GM12875 (cell line): ENCODE measurements around the gene TRPC4.

Source experiments
- H3K4me3 ChIP-seq: one replicate; pipeline ENCODE4 v1.5.1; 2011; ENCODE audit warnings: low read depth, low read length, control low read depth
- TF ChIP-seq, protein P1 (sequence below): IDR thresholded peaks from 2 replicates; pipeline ENCODE4 v1.5.1; 2011; ENCODE audit warnings: low read depth, mild to moderate bottlenecking, control low read depth, inconsistent platforms, low read length, moderate library complexity, borderline replicate concordance; ENCODE audit not compliant: insufficient read depth

The TRPC4 gene

DNA sequence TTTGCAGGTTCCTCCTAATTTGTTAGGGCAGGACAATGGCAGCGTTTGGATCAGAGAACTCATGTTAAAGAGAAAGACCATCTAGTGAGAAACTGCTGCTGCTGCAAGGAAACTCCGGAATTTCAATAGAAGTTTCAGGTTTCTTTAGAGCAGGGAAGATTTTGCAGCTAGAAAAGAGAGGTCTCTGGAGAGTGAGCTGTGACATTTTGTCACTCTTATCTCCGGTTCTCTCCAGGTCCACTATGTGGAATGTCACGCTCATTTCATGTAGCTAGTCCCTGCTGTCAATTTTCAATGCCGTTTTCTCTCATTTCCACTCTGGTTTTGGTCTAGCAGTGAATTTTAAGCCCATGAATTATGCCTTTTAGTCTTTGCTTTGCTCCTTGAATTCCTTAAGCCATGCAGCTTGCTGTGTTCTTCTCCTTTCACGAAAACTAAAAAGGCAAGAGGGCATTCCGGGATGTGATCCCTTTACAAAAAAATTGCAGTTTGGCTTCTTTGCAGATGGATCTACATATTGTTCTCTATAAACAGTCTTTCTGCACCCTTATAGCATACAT lies 224.3 kb downstream of the TRPC4 start:
- H3K4me3 ChIP-seq, result no peak overlapping the region
- TF ChIP-seq, protein P1, sequence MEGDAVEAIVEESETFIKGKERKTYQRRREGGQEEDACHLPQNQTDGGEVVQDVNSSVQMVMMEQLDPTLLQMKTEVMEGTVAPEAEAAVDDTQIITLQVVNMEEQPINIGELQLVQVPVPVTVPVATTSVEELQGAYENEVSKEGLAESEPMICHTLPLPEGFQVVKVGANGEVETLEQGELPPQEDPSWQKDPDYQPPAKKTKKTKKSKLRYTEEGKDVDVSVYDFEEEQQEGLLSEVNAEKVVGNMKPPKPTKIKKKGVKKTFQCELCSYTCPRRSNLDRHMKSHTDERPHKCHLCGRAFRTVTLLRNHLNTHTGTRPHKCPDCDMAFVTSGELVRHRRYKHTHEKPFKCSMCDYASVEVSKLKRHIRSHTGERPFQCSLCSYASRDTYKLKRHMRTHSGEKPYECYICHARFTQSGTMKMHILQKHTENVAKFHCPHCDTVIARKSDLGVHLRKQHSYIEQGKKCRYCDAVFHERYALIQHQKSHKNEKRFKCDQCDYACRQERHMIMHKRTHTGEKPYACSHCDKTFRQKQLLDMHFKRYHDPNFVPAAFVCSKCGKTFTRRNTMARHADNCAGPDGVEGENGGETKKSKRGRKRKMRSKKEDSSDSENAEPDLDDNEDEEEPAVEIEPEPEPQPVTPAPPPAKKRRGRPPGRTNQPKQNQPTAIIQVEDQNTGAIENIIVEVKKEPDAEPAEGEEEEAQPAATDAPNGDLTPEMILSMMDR, result no peak

DNA sequence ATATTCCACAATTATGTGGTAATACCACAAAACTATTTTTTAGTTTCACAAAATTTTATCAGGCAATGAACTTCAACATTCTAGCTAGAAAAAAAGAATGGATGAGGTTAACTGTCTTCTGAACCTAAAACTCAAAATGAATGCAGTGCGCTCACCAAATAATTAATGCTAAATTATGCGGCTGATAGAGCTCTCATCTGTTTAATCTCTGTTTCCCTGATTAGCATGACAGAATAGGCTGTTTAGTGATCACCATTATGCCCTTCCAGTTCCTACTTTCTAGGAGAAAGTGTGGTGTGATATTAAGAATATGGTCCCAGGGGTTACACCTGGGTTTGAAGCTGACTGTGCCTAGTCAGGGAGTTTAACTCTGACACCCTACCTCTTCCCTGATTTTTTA lies 228.2 kb downstream of the TRPC4 start:
- TF ChIP-seq, protein P1, result no peak
- no peak overlapping the region for H3K4me3 ChIP-seq

DNA sequence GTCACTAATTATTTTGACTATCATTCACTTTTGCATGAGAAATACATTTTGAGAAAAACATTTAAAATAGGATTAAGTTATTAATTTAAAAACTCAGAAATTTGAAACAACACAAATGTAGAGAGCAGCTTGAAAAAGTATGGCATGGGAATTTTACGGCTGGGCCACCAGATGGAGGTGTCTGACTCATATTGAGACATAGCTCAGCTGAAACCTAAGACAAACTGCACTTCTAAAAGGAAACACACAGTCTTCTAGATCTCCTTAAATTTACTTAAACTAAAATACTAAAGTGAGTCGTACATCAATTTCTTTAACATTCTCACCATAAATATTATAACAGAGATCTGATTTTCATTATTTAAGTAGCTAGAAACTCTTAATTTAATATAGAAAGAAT lies 229.1 kb downstream of the TRPC4 start:
- TF ChIP-seq, protein P1, result no peak
- H3K4me3 ChIP-seq, result no peak overlapping the region

DNA sequence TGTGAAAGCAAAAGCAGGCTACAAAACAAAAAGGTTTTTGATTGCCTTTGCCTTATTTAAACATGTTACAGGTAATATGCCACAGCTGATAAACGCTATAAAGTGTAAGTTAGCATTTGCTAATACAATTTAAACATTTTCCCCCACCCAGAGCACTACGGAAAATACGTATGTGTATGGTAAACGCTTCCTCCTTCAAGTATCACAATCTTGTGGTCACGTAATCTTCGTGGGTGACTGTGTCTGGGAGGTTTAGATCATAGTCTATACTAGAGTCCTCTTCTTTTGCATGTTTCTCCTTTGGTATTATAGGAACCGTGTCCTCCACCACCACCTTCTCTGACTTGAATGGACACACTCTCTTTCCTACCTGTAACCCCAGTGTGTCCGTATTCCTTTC lies 232.9 kb downstream of the TRPC4 start:
- H3K4me3 ChIP-seq, result no peak overlapping the region
- TF ChIP-seq, protein P1, result no peak

DNA sequence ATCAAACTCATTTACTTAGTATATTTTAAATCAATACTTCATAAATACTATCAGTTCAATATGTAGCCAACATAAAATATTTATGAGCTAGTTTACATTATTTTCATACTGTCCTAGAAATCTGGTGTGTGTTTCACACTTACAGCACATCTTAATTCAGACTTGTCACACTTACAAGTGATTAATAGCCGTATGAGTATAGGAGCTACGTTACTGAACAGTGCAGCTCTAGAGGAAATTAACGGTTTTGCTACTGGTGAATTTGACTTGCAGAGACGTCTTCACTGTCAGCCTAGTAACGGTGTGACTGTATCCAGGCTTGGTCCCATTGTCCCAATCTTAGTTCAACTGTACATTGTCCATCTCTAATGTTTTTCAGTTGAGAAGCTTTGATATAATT lies 237.3 kb downstream of the TRPC4 start:
- TF ChIP-seq, protein P1, result no peak

DNA sequence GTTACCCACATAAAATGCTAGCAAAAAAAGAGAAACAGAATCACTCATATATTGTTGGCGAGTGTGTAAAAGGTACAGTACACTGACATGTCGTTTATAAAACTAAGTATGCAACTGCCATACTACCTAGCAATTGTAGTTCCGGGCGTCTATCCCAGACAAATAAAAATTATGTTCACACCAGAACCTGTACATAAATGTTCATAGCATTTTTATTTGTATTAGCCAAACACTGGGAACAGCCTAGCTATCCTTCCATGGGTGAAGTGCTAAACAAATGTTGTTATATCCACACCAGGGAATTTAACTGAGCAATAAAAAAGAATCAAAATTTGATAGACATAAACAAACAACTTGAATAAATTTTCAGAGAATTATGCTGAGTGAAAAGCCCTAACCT lies 242.1 kb downstream of the TRPC4 start:
- H3K4me3 ChIP-seq, result no peak overlapping the region
- TF ChIP-seq, protein P1, result no peak

More for the DNA sequence above, 237.3 kb downstream of the TRPC4 start:
- no peak overlapping the region for H3K4me3 ChIP-seq

DNA sequence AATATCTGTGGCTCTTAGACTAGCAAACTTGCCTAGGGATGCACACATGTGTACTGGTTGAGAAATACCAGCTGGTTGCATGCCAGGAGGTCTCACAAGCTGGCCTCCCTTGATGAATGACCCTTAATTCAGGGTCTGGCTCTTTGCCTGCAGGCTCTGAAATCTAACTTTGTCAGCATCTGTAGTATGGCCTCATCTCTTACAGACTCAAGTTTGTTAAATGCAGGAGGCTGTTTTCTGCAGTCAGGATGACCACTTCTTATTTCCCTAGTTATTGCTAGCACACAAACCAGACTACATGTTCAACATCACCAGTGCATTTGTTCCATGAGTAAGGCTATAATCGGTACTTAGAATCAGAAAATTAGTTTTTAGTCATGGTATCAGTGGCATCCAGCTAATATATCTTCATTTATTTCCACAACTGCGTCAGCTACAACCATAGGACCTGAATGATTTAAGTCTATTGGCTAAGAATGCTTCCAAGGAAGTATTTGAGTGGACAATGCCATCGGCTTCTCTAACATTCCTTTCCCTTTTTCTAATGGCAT lies 247.7 kb downstream of the TRPC4 start:
- TF ChIP-seq, protein P1, result no peak
- no peak overlapping the region for H3K4me3 ChIP-seq
